DMS 273 (cell line): ENCODE measurements around the gene FFAR3.
"Not testable (repeated sequence)": the region's sequence is repeated elsewhere in the genome, so short reads cannot be mapped to it uniquely, and the experiment has no call there.

Source experiments
- DNase-seq: peaks from one replicate; lab custom pipeline; 2025; ENCODE audit not compliant: unreplicated experiment; lab: John Stamatoyannopoulos, UW

The FFAR3 gene

GRCh38 chr19:35399948-35400772 is 41.9 kb downstream of the FFAR3 start:
- DNase-seq = no peak

- DNase-seq = no peak
Measured at GRCh38 chr19:35400773-35401100, 42.5 kb downstream of the FFAR3 start.

- DNase-seq = not testable (repeated sequence)
Measured at GRCh38 chr19:35401416-35401815, 43.2 kb downstream of the FFAR3 start.

GRCh38 chr19:35403116-35403760 is 45.0 kb downstream of the FFAR3 start:
- DNase-seq = no peak

GRCh38 chr19:35404879-35405622 is 46.8 kb downstream of the FFAR3 start:
- no peak for DNase-seq

GRCh38 chr19:35407619-35408018 is 49.4 kb downstream of the FFAR3 start:
- no peak for DNase-seq

- DNase-seq = no peak
Measured at GRCh38 chr19:35408284-35409171, 50.3 kb downstream of the FFAR3 start.

GRCh38 chr19:35409191-35409590 is 50.9 kb downstream of the FFAR3 start:
- no peak for DNase-seq
